GM23338 (cell line): ENCODE results near the gene RNF213. TPM values are rescaled to one million over a fixed set of nuclear protein-coding genes. Genes with fewer than 3 reads are reported as not detected.

Experiments
- ATAC-seq: fragments of 200-7000 bp; cut with Tn5 transposase; 3 replicates; pipeline ENCODE4 v1.9.1; 2020
- DNase-seq: peaks from one replicate; pipeline ENCODE4 v3.0.0-alpha.2; 2015; ENCODE audit warnings: low spot score
- H2AFZ ChIP-seq: fragments of 200-600 bp; sonication (generic); 2 replicates; pipeline ENCODE4 v1.8.0; 2016; ENCODE audit warnings: antibody characterized with exemption, mild to moderate bottlenecking, moderate library complexity
- H3F3A ChIP-seq: fragments of 200-600 bp; sonication (generic); replicated peaks from 2 replicates; pipeline ENCODE4 v1.8.0; 2017; ENCODE audit warnings: antibody characterized with exemption, mixed run types, low read depth
- H3K27ac ChIP-seq: fragments of 200-600 bp; sonication (generic); 2 replicates; pipeline ENCODE4 v1.6.1; 2016; ENCODE audit warnings: low read depth
- H3K27me3 ChIP-seq: fragments of 200-600 bp; sonication (generic); 2 replicates; pipeline ENCODE4 v1.8.0; 2016; ENCODE audit warnings: mild to moderate bottlenecking, mixed run types, moderate library complexity; ENCODE audit not compliant: insufficient read depth
- H3K36me3 ChIP-seq: fragments of 200-600 bp; sonication (generic); 2 replicates; pipeline ENCODE4 v1.8.0; 2016; ENCODE audit warnings: mild to moderate bottlenecking; ENCODE audit not compliant: insufficient read depth
- H3K4me1 ChIP-seq: fragments of 200-600 bp; sonication (generic); 2 replicates; pipeline ENCODE4 v1.8.0; 2016; ENCODE audit warnings: mild to moderate bottlenecking, moderate library complexity; ENCODE audit not compliant: insufficient read depth
- H3K4me2 ChIP-seq: fragments of 200-600 bp; sonication (generic); 2 replicates; pipeline ENCODE4 v1.7.1; 2017; ENCODE audit warnings: mixed run types
- H3K4me3 ChIP-seq: fragments of 200-600 bp; sonication (generic); 2 replicates; pipeline ENCODE4 v1.6.1; 2016; ENCODE audit warnings: mixed run types
- H3K79me2 ChIP-seq: fragments of 200-600 bp; sonication (generic); replicated peaks from 2 replicates; pipeline ENCODE4 v1.8.0; 2017; ENCODE audit warnings: mild to moderate bottlenecking; ENCODE audit not compliant: insufficient read depth
- H3K9me2 ChIP-seq: fragments of 200-600 bp; sonication (generic); 2 replicates; pipeline ENCODE4 v1.8.0; 2017; ENCODE audit not compliant: insufficient read depth
- H4K20me1 ChIP-seq: fragments of 200-600 bp; sonication (generic); replicated peaks from 2 replicates; pipeline ENCODE4 v1.8.0; 2017; ENCODE audit warnings: mild to moderate bottlenecking; ENCODE audit not compliant: insufficient read depth
- H3K27ac Mint-ChIP-seq: 2 replicates; pipeline ENCODE4 v1.8.0; 2020; ENCODE audit warnings: inconsistent platforms, mild to moderate bottlenecking, moderate library complexity, mixed read lengths
- H3K27me3 Mint-ChIP-seq: 3 replicates; pipeline ENCODE4 v1.8.0; 2022; ENCODE audit warnings: low read depth, mild to moderate bottlenecking, moderate library complexity, mixed read lengths, inconsistent platforms; ENCODE audit not compliant: insufficient read depth, poor library complexity
- H3K36me3 Mint-ChIP-seq: 3 replicates; pipeline ENCODE4 v1.8.0; 2021; ENCODE audit warnings: low read depth, mild to moderate bottlenecking, inconsistent platforms, moderate library complexity, mixed read lengths
- H3K4me1 Mint-ChIP-seq: 3 replicates; pipeline ENCODE4 v1.8.0; 2020; ENCODE audit warnings: mild to moderate bottlenecking, inconsistent platforms, mixed read lengths
- H3K4me3 Mint-ChIP-seq: 3 replicates; pipeline ENCODE4 v1.8.0; 2021; ENCODE audit warnings: moderate library complexity, mild to moderate bottlenecking, inconsistent platforms, mixed read lengths
- H3K9me3 Mint-ChIP-seq: 3 replicates; pipeline ENCODE4 v1.8.0; 2020; ENCODE audit warnings: moderate library complexity, mild to moderate bottlenecking, inconsistent platforms, mixed read lengths
- CTCF ChIP-seq, 2 experiments: fragments of 200-600 bp in 1 of 2; sonication (generic) in 1 of 2; conservative IDR thresholded peaks; 2 replicates each; pipeline versions ENCODE4 v1.5.1 to v1.6.1; 2016 to 2017; ENCODE audit warnings: antibody characterized with exemption in 2 of 2, low read depth in 2 of 2, mild to moderate bottlenecking in 2 of 2, moderate library complexity in 1 of 2
- ETS1 ChIP-seq: IDR thresholded peaks from 2 replicates; pipeline ENCODE4 v1.6.1; 2016; ENCODE audit warnings: antibody characterized with exemption
- EZH2 ChIP-seq: fragments of 200-600 bp; sonication (generic); IDR thresholded peaks from one replicate; pipeline ENCODE4 v1.8.0; 2017; ENCODE audit warnings: antibody characterized with exemption, mild to moderate bottlenecking, low read depth; ENCODE audit not compliant: unreplicated experiment
- EZH2phosphoT487 ChIP-seq: fragments of 200-600 bp; sonication (generic); IDR thresholded peaks from one replicate; pipeline ENCODE4 v1.8.1; 2018; ENCODE audit warnings: antibody characterized with exemption; ENCODE audit not compliant: unreplicated experiment
- JUNB ChIP-seq: IDR thresholded peaks from one replicate; pipeline ENCODE4 v1.6.1; 2016; ENCODE audit warnings: antibody characterized with exemption; ENCODE audit not compliant: unreplicated experiment
- NANOG ChIP-seq: IDR thresholded peaks from 2 replicates; pipeline ENCODE4 v1.6.1; 2016; ENCODE audit warnings: antibody characterized with exemption, borderline replicate concordance
- POLR2AphosphoS5 ChIP-seq: IDR thresholded peaks from 2 replicates; pipeline ENCODE4 v1.6.1; 2016; ENCODE audit warnings: antibody characterized with exemption, low read depth
- REST ChIP-seq: IDR thresholded peaks from one replicate; pipeline ENCODE4 v1.6.1; 2018; ENCODE audit warnings: antibody characterized with exemption; ENCODE audit not compliant: unreplicated experiment
- ZNF331 ChIP-seq: fragments of 250-450 bp; sonication (Bioruptor Pico); IDR thresholded peaks from 2 replicates; pipeline ENCODE4 v1.5.0; 2020; ENCODE audit warnings: low read depth, mild to moderate bottlenecking, moderate library complexity
- polyA plus RNA-seq: library from polyadenylated mRNA; unstranded; fragments of >200 nt; fragmentation: Nextera tagmentation; extraction: Ambion mirVana; gene quantifications from 2 replicates; pipeline ENCODE4 v1.2.1, GENCODE V29; 2016
- total RNA-seq: library from RNA; depleted of rRNA; stranded (reverse); fragments of >200 nt; shearing (Covaris generic); gene quantifications from 2 replicates; pipeline ENCODE4 v1.2.3, GENCODE V29; 2014

The RNF213 gene
- total and polyA plus RNA-seq, 2 experiments from 2014 or later: 21.2 to 67.2 TPM

- TF ChIP-seq ZNF331 (no peak), EZH2 (no peak), EZH2phosphoT487 (no peak), JUNB (no peak)
- no peaks in the 10 kb centered on the region for H3K27me3 ChIP-seq
- no peak overlapping the region for H3K4me3 ChIP-seq
- no peaks in the 10 kb centered on the region for H3K9me2 ChIP-seq
- Mint-ChIP-seq H3K27me3 (peaks cover 19% of the 10 kb centered on the region), H3K4me3 (no peak overlapping the region), H3K36me3 (peaks cover 17% of the 10 kb centered on the region), H3K27ac (no peak overlapping the region; the same call in 1 of the 2 replicates), H3K4me1 (peaks cover 10% of the 10 kb centered on the region), H3K9me3 (peaks cover 3% of the 10 kb centered on the region; the same call in 1 of the 3 replicates)
- peaks cover 15% of the 10 kb centered on the region for H3K4me1 ChIP-seq
- no peak overlapping the region for H3K4me2 ChIP-seq
- no peaks in the 10 kb centered on the region for H3K79me2 ChIP-seq
- H3F3A ChIP-seq: peaks cover 11% of the 10 kb centered on the region
- H2AFZ ChIP-seq: no peak overlapping the region
- H3K36me3 ChIP-seq: no peaks in the 10 kb centered on the region
- ATAC-seq (no peak), DNase-seq (no peak)
- 0 out of 2 replicates have a peak, but pooled peaks cover 3% of the 10 kb centered on the region for H4K20me1 ChIP-seq
- H3K27ac ChIP-seq: no peak overlapping the region
Measured at GRCh38 chr17:80272366-80272765, 11.7 kb downstream of the RNF213 start.

- H3K4me2 ChIP-seq: no peak overlapping the region
- peaks cover 15% of the 10 kb centered on the region for H3K36me3 Mint-ChIP-seq
- TF ChIP-seq REST (no peak), NANOG (no peak), POLR2AphosphoS5 (no peak), JUNB (no peak), CTCF (conservative IDR thresholded peaks at IDR 0.05; ENCODE audit: low read depth in 2 of 2) (no peak), ETS1 (no peak)
Measured at GRCh38 chr17:80274331-80274730, 13.7 kb downstream of the RNF213 start.

More at GRCh38 chr17:80274331-80274730, 13.7 kb downstream of the RNF213 start:
- no peaks in the 10 kb centered on the region for H3K36me3 ChIP-seq
- no peak overlapping the region for H3K27ac ChIP-seq
- no peak overlapping the region for H2AFZ ChIP-seq
- peak; percentile 31 for DNase-seq
- no peaks in the 10 kb centered on the region for H3K27me3 ChIP-seq
- H4K20me1 ChIP-seq: 0 out of 2 replicates have a peak, but pooled peaks cover 10% of the 10 kb centered on the region
- H3K9me3 Mint-ChIP-seq: peaks cover 3% of the 10 kb centered on the region; the same call in 1 of the 3 replicates
- H3K9me2 ChIP-seq: no peaks in the 10 kb centered on the region
- no peaks in the 10 kb centered on the region for H3K79me2 ChIP-seq
- H3K4me1 Mint-ChIP-seq: peaks cover 14% of the 10 kb centered on the region
- H3K27ac Mint-ChIP-seq: 0 out of 2 replicates have a peak overlapping the region, but pooled peaks have one; percentile 27
- no peak overlapping the region for H3K4me3 ChIP-seq
- peaks cover 11% of the 10 kb centered on the region for H3F3A ChIP-seq
- H3K4me1 ChIP-seq: peaks cover 14% of the 10 kb centered on the region
- ATAC-seq: no peak
- H3K27me3 Mint-ChIP-seq: peaks cover 23% of the 10 kb centered on the region
- H3K4me3 Mint-ChIP-seq: no peak overlapping the region
